PC-3 (cell line): Measurements from ENCODE around the gene DLGAP1.

Experiments used
- EZH2 ChIP-seq: fragments of 300-600 bp; sonication (generic); IDR thresholded peaks from one replicate; pipeline ENCODE4 v1.6.1; 2017; ENCODE audit warnings: antibody characterized with exemption, mild to moderate bottlenecking, low read length; ENCODE audit not compliant: unreplicated experiment
- EZH2phosphoT487 ChIP-seq: fragments of 300-600 bp; sonication (generic); IDR thresholded peaks from 2 replicates; pipeline ENCODE4 v1.6.1; 2018; ENCODE audit warnings: mild to moderate bottlenecking, antibody characterized with exemption, low read length, borderline replicate concordance
- TF ChIP-seq, protein P1 (sequence below): fragments of 300-600 bp; sonication (generic); conservative IDR thresholded peaks from 2 replicates; pipeline ENCODE4 v1.5.1; 2017; ENCODE audit warnings: antibody characterized with exemption, low read depth, mild to moderate bottlenecking, low read length

DNA sequence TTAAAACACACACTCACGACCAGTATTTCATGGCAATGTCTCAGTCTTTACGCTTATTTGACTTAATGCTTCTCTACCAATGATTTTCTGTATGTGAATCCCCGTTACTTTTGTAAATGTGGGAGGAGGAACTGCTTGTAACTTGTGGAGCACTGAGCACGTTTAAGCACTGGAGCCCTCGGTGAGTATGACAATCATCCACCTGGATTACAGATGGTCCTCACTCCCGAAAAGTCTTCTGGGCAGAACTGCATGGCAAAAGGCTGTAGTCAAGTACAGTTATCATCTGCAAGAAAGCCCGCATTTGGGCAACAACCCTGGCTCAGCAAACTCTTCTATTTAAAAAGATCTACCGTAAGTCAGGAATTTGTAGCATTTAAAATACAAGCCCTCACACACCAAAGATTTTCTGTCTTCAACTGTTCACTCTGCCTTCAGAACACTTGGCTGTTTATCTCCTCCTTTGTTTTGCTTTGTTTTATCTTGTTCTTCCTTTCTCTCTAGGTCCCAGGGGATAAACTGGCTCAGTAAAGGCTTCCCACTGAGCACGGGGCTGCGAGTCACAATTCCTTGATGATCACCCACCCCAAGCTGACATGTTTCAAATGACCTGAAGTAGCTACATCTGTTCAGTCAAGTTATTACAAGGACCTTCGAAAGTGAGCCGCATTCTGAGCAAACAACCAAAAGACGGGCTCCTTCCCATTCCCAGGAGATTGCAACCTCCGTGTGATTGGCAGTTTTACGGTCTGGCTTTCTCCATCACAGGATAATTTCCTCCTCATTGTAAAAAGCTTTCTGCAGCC, 102.2 kb downstream of the DLGAP1 start:
- TF ChIP-seq, protein P1, sequence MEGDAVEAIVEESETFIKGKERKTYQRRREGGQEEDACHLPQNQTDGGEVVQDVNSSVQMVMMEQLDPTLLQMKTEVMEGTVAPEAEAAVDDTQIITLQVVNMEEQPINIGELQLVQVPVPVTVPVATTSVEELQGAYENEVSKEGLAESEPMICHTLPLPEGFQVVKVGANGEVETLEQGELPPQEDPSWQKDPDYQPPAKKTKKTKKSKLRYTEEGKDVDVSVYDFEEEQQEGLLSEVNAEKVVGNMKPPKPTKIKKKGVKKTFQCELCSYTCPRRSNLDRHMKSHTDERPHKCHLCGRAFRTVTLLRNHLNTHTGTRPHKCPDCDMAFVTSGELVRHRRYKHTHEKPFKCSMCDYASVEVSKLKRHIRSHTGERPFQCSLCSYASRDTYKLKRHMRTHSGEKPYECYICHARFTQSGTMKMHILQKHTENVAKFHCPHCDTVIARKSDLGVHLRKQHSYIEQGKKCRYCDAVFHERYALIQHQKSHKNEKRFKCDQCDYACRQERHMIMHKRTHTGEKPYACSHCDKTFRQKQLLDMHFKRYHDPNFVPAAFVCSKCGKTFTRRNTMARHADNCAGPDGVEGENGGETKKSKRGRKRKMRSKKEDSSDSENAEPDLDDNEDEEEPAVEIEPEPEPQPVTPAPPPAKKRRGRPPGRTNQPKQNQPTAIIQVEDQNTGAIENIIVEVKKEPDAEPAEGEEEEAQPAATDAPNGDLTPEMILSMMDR = no peak
- no peak for TF ChIP-seq EZH2phosphoT487
- TF ChIP-seq EZH2 = no peak
